NOMO-1 treated with DMSO at 0.1 percent for 48 hours (cell line): ENCODE measurements around the gene DAGLB.
A peak's percentile ranks its signal among the peaks of the same experiment; 100 is the strongest.
"Not testable (repeated sequence)": the region's sequence is repeated elsewhere in the genome, so short reads cannot be mapped to it uniquely, and the experiment has no call there.

ENCODE experiments used
- DNase-seq: peaks from one replicate; lab custom pipeline; 2025; ENCODE audit not compliant: unreplicated experiment; lab: John Stamatoyannopoulos, UW

The DAGLB gene

DNA sequence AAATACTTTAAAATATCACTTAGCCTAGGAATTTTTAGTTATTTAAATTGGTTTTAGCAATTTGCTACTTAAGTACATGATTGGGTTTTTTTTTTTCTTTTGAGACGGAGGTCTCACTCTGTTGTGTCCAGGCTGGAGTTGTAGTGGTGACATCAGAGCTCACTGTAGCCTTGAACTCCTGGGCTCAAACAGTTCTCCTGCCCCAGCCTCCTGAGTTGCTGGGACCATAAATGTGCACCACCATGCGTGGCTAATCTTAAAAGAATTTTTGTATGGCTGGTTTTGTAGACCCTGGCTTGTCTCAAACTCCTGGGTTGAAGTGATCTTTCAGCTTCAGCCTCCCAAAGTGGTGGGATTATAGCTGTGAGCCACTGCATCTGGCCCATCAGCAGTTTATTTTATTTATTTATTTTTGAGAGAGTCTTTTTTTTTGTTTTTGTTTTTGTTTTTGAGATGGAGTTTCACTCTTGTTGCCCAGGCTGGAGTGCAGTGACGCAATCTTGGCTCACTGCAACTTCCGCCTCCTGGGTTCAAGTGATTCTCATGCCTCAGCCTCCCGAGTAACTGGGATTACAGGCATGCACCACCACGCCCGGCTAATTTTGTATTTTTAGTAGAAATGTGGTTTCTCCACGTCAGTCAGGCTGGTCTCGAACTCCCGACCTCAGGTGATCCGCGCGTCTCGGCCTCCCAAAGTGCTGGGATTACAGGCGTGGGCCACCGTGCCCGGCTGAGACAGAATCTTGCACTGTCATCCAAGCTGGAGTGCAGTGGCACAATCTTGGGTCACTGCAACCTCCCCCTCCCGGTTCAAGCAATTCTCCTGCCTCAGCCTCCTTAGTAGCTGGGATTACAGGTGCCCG is 47.3 kb downstream of the DAGLB start:
- DNase-seq: not testable (repeated sequence)

GRCh38 chr7:6399351-6399750 is 48.4 kb downstream of the DAGLB start:
- DNase-seq: no peak

- DNase-seq: no peak
These were observed 48.8 kb downstream of the DAGLB start for GRCh38 chr7:6398943-6399342.

DNA sequence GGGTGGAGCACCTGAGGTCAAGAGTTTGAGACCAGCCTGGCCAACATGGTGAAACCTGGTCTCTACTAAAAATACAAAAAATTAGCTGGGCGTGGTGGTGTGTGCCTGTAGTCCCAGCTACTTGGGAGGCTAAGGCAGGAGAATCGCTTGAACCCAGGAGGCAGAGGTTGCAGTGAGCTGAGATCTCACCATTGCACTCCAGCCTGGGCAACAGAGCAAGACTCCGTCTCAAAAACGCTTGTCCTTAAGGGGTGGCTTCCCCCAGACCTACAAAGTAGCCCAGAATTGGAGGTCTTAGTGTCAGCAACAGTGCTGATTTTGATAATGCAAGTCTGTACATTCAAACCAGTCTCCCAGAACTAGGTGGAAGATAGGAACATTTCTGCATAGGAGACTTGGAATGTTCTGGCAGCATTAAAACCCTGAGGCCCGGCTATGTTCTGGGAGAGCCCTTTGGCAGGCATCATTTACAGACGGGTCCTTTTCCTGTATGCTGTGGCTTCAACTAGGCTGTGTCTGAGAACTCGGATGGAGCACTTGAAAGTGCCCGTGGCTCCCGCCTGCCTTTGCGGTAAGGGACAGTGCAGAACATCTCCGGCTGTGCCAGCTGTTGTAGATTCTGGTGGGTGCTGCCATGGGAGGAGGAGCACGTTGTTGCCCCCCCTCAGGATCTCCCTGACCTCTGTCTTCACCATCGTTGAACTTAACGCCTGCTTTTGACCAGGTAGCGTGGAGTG is 49.8 kb downstream of the DAGLB start:
- DNase-seq: not testable (repeated sequence)

DNA sequence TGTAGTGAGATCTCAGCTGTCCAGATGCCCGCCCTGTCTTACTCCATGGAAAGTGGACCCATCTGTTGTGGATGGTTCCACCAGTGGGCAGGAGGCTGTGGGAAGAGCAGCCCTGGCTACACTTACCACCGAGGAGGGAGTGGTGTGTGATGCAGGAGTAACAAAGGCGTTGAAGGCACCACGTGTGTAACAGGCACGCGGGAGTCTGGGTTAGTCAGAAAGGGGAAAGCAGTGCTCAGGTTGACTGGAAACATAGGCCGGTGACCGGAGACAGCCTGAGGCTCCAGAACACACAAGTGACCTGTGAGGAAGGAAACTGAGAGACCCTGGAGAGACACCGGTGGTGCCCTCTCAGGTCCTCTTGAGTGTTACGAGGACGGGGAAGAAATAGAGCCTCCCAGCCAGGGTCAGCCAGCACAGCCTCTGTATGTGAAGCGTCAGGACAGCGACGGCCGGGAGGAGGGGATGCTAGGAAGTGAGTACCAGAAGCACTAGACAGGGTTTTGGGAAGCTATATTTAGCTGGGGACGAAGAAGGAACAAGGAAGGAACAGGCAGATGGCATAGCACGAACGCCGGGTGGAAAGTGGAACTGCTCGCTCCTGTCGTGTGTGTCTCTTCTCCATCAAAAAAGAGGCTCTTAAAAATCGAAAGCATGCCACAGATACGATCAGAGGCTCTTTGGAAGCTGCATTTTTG is 51.7 kb downstream of the DAGLB start:
- DNase-seq: peak; percentile 61

DNA sequence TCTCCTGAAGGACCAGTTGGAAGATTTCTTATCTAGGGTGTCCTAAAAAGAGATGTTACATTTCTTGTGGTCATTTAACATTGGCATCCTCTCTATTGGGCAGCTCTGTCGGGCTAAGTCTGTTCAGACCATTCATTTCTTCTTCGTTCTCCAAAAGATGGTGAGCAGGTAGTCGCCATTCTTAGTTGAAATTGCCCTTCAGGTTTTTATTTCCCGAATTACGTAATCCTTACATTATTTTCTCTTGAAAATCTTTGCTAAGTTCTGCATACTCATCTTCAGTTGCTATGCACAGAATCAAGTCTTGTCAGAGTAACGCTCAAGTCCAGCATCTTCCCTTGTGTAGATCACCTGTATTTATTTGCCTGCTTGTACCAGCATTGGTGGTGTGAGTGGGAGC is 53.6 kb downstream of the DAGLB start:
- DNase-seq: no peak

- DNase-seq: no peak
These were observed 54.1 kb downstream of the DAGLB start for GRCh38 chr7:6393667-6394056.

- DNase-seq: peak; percentile 32
These were observed 54.8 kb downstream of the DAGLB start for GRCh38 chr7:6392712-6393666.

DNA sequence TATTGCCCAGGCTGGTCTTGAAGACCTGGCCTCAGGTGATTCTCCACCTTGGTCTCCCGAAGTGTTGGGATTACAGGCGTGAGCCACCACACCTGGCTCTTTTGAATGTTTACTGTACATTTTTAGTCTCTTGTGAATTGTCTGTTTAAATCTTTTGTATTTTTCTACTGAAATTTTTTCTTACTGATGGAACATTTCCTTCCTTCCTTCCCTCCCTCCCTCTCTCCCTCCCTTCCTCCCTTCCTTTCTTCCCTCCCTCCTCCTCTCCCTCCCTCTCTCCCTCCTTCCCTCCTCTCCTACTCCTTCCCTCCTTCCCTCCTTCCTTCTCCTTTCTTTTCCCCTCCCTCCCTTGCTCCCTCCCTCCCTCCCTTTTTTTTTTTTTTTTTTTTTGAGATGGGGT is 58.0 kb downstream of the DAGLB start:
- no peak for DNase-seq

GRCh38 chr7:6387734-6388294 is 59.9 kb downstream of the DAGLB start:
- no peak for DNase-seq

- no peak for DNase-seq
These were observed 61.0 kb downstream of the DAGLB start for GRCh38 chr7:6386779-6387178.

DNA sequence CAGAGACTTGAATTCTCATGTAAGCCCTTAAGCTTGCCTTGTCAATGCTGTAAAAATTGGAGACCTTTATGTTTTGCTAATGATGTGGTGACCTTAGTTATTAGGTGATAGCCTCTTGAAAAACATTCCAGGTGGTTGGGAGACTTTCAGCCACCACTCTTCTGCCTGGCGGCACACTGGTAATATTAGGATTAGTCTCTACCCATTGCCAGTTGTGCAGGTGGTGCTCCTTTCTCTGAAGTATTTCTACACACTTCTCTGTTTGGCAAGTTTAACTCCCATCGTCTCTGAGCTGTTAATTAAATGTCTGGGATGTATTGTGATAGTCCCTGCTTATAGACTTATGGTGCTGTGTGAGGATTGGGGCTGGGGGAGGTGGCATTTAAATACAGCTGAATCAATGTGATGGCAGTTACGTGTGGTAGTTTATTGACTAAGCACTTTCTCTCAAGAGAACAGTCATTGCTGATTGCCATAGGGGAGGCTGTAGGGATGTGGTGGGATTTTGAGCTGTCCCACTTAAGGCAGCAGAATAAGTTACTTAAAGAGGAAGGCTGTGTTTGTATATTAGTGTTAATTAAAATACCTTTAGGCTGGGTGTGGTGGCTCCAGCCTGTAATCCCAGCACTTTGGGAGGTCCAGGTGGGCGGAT is 61.7 kb downstream of the DAGLB start:
- DNase-seq: no peak

GRCh38 chr7:6385110-6385781 is 62.5 kb downstream of the DAGLB start:
- peak; percentile 6 for DNase-seq

GRCh38 chr7:6384327-6384726 is 63.4 kb downstream of the DAGLB start:
- DNase-seq: no peak

DNA sequence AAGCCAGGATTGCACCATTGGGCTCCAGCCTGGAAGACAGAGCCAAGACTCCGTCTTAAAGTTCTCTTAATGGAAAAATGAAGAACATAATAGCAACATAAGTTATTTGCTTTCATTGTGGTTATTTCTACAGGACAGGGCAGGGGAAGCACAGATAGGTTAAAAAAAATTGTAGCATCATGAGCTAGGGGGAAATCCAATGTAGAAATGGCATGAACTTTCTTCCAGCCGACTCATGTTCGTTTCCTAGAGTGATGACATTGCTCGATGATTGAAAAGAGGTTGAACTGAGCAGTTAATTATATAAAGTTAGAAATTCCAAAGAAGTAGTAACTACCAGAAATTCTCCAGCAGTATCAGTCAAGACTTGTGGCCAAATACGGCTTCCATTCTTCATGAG is 64.9 kb downstream of the DAGLB start:
- no peak for DNase-seq

- DNase-seq: not testable (repeated sequence)
These were observed 65.9 kb downstream of the DAGLB start for GRCh38 chr7:6381846-6382245.

DNA sequence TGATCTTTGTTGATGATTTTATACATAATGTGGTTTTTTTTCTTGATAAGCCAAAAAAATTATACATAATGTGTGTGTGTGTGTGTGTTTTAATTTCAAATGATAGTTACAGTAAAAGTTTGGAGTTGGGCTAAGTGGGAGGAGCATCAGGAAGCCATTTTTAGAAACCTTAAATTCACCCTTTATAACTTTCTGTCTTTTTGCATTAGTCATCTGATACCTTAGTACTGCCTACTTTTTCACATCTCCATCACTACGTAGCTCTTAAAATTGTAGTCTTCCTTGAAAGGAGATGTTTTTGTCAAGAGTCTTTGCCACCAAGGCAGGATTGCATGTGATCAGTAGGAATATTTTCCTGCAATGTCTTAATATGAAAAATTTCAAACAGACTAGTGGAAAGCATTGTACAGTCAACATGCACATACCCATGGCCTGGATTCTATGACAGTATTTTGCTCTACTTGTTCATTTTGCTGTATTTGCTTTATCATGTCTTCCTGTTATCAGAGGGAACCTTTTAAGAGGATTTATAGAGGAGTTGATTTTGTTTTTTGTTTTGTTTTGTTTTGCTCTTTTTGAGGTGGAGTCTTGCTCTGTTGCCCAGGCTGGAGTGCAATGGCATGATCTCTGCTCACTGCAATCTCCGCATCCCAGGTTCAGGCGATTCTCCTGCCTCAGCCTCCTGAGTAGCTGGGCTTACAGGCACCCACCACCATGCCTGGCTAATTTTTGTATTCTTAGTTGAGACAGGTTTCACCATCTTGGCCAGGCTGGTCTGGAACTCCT is 67.3 kb downstream of the DAGLB start:
- DNase-seq: no peak

GRCh38 chr7:6379886-6380285 is 67.9 kb downstream of the DAGLB start:
- no peak for DNase-seq
